Prostate gland (tissue), 2 donors: ENCODE measurements around the gene SUN1.

Experiments
- CTCF ChIP-seq, 4 experiments: fragments of 200-600 bp in 2 of 4; fragments of 450-650 bp in 2 of 4; sonication (generic) in 2 of 4; IDR thresholded peaks; 1 replicate in 3 of 4; 2 replicates in 1 of 4; pipeline ENCODE4 v1.5.1; 2016 to 2019; ENCODE audit warnings: antibody characterized with exemption in 4 of 4, mild to moderate bottlenecking in 2 of 4, moderate library complexity in 2 of 4
- POLR2A ChIP-seq: fragments of 450-650 bp; IDR thresholded peaks from one replicate; pipeline ENCODE4 v1.6.1; 2016; ENCODE audit warnings: antibody characterized with exemption, mild to moderate bottlenecking

GRCh38 chr7:891805-892204 lies 59.5 kb downstream of the SUN1 start:
- TF ChIP-seq POLR2A (no peak), CTCF (IDR thresholded peaks at IDR 0.05) (no peak)
